ENCODE data around the gene MYO1C.
"Not testable (repeated sequence)": the region's sequence is repeated elsewhere in the genome, so short reads cannot be mapped to it uniquely, and the experiment has no call there.

Gene MYO1C

DNA sequence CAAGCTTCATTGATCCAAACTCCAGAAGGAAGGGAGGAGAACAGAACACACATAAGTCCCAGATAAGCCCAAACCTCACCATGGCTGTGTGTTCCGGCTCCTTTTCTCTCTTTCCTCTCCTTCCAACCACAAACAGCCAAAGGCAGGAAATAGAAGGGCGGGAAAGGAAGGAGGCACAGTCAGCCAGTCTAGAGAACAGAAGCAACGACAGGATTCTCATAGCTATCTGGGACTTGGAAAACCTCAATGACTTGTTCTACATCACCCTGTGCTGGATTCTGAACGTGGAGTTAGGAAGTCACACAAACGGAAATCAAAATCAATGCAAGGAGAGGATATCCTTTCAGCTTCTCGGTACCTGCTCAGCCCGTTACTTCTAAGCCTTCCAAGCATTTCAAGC lies 45.4 kb downstream of the MYO1C start:
- H3K36me3 Mint-ChIP-seq: peaks cover 13% of the 10 kb centered on the region
- no peaks in the 10 kb centered on the region for H3K9me3 Mint-ChIP-seq
- H3K27me3 Mint-ChIP-seq: no peaks in the 10 kb centered on the region
- no peak overlapping the region for H3K4me3 Mint-ChIP-seq
- no peak for ATAC-seq
- H3K4me1 Mint-ChIP-seq: peaks cover 37% of the 10 kb centered on the region
- H3K27ac Mint-ChIP-seq: no peak overlapping the region

DNA sequence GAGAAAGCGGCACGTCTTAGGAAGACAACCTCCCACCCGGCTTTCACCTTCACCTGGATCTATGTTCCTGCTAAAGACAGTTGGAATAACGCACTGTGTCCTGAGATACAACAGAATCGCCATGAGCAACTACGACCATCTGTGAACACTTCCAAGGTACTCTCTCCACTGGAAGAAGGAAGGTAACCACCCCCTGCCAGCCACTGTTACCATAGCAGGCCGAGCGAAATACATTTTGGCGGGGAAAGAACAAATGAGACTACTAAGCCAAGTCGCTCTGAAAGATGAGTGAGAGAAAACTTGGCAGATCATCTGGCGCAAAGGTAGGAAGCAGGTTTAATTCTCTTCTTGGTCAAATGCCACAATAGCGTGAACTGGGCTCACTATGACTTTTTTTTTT lies 46.3 kb downstream of the MYO1C start:
- ATAC-seq: no peak
- H3K36me3 Mint-ChIP-seq: peaks cover 11% of the 10 kb centered on the region
- H3K4me1 Mint-ChIP-seq: peaks cover 30% of the 10 kb centered on the region
- H3K4me3 Mint-ChIP-seq: no peak overlapping the region
- no peaks in the 10 kb centered on the region for H3K27me3 Mint-ChIP-seq
- H3K27ac Mint-ChIP-seq: no peak overlapping the region
- H3K9me3 Mint-ChIP-seq: no peaks in the 10 kb centered on the region

DNA sequence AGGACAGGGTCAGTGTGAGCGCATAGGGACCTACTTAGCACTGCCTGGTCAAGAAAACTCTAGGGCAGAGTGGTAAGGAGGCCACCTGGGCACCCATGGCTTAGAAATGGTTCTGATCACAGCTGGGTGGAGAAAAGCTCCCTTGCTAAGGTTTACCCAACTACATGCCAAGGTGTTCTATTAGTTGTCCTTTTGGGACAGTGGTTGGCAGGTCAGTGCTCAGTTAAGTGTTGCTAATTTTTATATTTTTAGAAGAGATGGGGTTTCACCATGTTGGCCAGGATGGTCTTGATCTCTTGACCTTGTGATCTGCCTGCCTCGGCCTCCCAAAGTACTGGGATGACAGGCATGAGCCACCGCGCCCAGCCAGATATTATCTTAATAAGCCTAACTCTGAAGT lies 46.8 kb downstream of the MYO1C start:
- not testable (repeated sequence) for H3K4me3 Mint-ChIP-seq, H3K27ac Mint-ChIP-seq, ATAC-seq, H3K27me3 Mint-ChIP-seq, H3K9me3 Mint-ChIP-seq
- Mint-ChIP-seq H3K4me1 (peaks cover 30% of the 10 kb centered on the region), H3K36me3 (peaks cover 11% of the 10 kb centered on the region)

DNA sequence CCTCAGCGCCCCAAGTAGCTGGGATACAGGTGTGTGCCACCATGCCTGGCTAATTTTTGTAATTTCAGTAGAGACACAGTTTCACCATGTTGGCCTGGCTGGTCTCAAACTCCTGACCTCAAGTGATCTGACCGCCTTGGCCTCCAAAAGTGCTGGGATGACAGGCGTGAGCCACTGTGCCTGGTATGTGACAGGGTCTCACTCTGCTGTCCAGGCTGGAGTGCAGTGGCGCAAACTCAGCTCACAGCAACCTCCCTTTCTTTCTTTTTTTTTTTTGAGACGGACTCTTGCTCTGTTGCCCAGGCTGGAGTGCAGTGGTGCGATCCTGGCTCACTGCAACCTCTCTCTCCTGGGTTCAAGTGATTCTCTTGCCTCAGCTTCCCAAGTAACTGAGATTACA lies 49.8 kb downstream of the MYO1C start:
- peaks cover 18% of the 10 kb centered on the region for H3K4me1 Mint-ChIP-seq
- H3K27ac Mint-ChIP-seq, ATAC-seq, H3K4me3 Mint-ChIP-seq, H3K36me3 Mint-ChIP-seq, H3K27me3 Mint-ChIP-seq, H3K9me3 Mint-ChIP-seq: not testable (repeated sequence)

DNA sequence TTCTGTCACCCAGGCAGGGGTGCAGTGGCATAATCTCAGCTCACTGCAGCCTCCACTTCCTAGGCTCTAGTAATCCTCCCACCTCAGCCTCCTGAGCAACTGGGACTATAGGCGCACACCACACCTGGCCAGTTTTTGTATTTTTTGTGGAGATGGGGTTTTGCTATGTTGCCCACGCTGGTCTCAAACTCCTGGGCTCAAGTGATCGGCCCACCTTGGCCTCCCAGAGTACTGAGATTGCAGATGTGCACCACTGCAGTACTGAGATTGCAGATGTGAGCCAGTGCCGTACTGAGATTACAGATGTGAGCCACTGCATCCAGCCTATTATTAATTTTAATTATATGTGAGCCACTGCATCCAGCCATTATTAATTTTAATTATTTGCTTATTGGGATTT lies 50.3 kb downstream of the MYO1C start:
- H3K9me3 Mint-ChIP-seq: no peaks in the 10 kb centered on the region
- no peak overlapping the region for H3K27ac Mint-ChIP-seq
- H3K4me3 Mint-ChIP-seq: no peak overlapping the region
- no peaks in the 10 kb centered on the region for H3K36me3 Mint-ChIP-seq
- H3K4me1 Mint-ChIP-seq: peaks cover 18% of the 10 kb centered on the region
- ATAC-seq: no peak
- H3K27me3 Mint-ChIP-seq: no peaks in the 10 kb centered on the region

DNA sequence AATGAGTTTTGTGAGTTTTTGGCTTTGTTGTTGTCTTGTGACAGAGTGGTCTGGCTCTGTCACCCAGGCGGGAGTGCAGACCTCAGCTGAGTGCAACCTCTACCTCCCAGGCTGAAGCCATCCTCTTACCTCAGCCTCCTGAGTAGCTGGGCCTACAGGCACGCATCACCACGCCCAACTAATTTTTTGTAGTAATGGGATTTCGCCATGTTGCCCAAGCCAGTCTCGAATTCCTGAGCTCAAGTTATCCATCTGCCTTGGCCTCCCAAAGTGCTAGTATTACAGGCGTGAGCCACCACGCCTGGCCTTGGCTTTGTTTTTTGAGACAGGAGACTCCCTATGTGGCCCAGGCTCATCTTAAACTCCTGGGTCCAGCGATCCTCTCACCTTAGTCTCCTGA lies 51.6 kb downstream of the MYO1C start:
- no peak for ATAC-seq
- H3K27me3 Mint-ChIP-seq: no peaks in the 10 kb centered on the region
- peaks cover 10% of the 10 kb centered on the region for H3K4me1 Mint-ChIP-seq
- peaks cover under 1% of the 10 kb centered on the region for H3K36me3 Mint-ChIP-seq
- H3K27ac Mint-ChIP-seq: no peak overlapping the region
- H3K9me3 Mint-ChIP-seq: no peaks in the 10 kb centered on the region
- H3K4me3 Mint-ChIP-seq: no peak overlapping the region

DNA sequence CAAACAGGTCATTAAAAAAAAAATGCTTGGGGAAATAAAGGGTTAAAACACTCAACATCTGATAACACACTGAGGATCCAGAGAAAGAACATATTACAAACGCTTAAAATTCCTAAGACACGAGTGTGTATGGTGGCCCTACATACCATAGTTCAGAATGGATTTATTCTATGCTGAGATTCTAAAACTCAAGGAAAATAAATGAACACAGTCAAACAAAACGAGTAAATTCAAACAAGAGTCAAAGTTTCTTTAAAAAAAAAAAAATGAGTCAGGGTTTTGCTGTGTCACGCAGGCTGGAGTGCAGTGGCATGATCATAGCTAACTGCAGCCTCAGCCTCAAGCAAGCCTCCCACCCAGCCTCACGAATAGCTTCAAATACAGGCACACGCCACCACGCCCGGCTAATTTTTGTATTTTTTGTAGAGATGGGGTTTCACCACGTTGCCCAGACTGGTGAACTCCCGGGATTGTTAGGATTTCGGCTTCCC lies 53.8 kb downstream of the MYO1C start:
- ATAC-seq: no peak
- H3K27ac Mint-ChIP-seq: no peak overlapping the region

DNA sequence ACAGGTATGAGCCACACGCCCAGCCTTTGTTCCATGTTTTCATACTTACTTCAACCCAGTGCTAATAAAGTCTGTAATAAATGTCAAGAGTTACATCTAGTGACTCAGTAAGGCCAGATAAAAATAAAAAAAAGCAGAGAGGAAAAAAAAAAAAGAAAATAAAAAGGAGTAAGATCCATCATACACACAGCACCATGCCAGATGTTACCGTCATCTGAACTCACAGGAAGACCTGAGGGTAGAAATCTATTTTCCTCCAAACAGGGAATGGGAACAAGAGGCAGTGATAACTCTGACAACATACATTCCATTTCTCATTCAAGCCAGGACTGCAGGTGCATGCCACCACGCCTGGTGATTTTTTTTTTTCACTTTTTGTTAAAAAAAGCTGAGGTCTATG lies 57.2 kb downstream of the MYO1C start:
- peaks cover 17% of the 10 kb centered on the region for H3K4me1 Mint-ChIP-seq
- H3K36me3 Mint-ChIP-seq: peaks cover 23% of the 10 kb centered on the region
- H3K4me3 Mint-ChIP-seq: no peak overlapping the region
- no peak for ATAC-seq
- no peaks in the 10 kb centered on the region for H3K9me3 Mint-ChIP-seq
- H3K27ac Mint-ChIP-seq: no peak overlapping the region
- no peaks in the 10 kb centered on the region for H3K27me3 Mint-ChIP-seq

More for the DNA sequence above, 53.8 kb downstream of the MYO1C start:
- Mint-ChIP-seq H3K36me3 (peaks cover 11% of the 10 kb centered on the region), H3K9me3 (no peaks in the 10 kb centered on the region), H3K4me3 (no peak overlapping the region), H3K27me3 (no peaks in the 10 kb centered on the region), H3K4me1 (peaks cover 6% of the 10 kb centered on the region)

DNA sequence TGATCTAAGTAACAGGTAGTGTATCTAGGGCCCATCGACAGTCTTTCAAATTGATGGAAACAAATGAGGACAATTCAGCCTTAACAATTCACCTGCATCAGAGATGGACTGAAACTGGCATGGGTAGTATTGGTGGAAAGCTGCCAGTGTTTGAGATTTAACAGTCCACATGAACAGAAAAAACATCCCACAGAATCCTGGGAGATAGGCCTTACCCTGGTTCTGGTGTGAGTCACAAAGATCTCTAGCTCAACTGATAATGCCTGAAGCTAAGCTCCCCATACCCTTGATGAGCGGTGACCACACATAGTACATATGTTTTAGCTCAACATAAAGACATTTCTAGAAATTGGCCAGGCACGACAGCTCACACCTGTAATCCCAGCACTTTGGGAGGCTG lies 58.3 kb downstream of the MYO1C start:
- peaks cover 17% of the 10 kb centered on the region for H3K4me1 Mint-ChIP-seq
- no peaks in the 10 kb centered on the region for H3K9me3 Mint-ChIP-seq
- no peaks in the 10 kb centered on the region for H3K27me3 Mint-ChIP-seq
- no peak overlapping the region for H3K4me3 Mint-ChIP-seq
- peaks cover 28% of the 10 kb centered on the region for H3K36me3 Mint-ChIP-seq
- ATAC-seq: no peak
- no peak overlapping the region for H3K27ac Mint-ChIP-seq

DNA sequence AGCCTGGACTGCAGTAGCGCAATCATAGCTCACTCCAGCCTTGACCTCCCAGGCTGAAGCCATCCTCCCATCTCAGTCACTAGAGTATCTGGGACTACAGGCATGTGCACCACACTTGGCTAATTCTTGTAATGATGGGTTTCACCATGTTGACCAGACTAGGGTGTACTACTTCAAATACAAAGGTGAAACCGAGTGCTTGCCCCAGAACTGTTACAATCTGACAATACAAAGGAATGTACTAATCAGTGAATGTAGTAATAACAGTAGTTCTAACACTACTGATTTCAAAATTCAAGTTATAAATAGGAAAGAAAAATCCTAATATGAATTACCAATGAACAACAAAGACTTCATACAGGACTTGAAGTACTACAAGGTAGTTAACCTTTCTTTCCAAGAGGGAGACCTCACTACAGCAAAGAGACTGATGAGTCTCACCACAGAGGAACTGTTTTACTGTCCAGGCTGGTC lies 60.8 kb downstream of the MYO1C start:
- H3K27ac Mint-ChIP-seq: no peak overlapping the region
- H3K27me3 Mint-ChIP-seq: no peaks in the 10 kb centered on the region
- H3K36me3 Mint-ChIP-seq: peaks cover 30% of the 10 kb centered on the region
- no peak overlapping the region for H3K4me3 Mint-ChIP-seq
- ATAC-seq: no peak
- no peaks in the 10 kb centered on the region for H3K9me3 Mint-ChIP-seq
- H3K4me1 Mint-ChIP-seq: peaks cover 22% of the 10 kb centered on the region

DNA sequence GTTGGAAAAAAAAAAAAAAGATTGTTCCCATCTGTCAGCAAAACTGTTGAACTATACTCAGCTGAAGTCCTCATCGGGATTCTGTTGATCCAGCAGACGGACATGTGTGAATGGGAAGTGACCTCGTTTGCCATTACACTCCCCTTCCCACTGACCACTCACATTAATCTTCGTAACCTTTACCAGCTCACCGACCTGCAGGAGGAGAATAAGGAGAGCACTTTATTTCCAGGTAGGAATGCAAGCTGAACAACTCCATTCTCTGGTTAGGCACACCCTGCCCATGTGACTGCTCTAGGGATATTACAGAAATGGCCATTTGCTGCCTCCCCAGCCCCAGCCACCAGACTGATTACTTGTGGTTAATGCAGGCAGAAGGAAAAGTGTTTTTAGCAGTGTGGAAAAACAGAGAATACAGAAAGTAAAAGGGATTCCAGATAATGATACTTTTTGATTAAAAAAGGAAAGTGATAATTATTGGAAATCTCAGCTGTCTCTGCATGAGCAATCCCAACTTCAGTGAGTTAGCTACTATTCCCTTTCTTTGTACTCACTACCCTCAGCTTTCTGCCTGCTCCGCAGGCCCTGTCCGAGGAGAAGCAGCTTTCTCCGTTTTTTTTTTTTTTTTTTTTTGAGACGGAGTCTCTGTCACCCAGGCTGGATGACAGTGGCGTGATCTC lies 68.9 kb downstream of the MYO1C start:
- ATAC-seq: no peak
- Mint-ChIP-seq H3K27ac (no peak overlapping the region), H3K4me1 (peaks cover 15% of the 10 kb centered on the region), H3K9me3 (no peaks in the 10 kb centered on the region), H3K27me3 (no peaks in the 10 kb centered on the region), H3K36me3 (peaks cover 35% of the 10 kb centered on the region), H3K4me3 (no peak overlapping the region)

DNA sequence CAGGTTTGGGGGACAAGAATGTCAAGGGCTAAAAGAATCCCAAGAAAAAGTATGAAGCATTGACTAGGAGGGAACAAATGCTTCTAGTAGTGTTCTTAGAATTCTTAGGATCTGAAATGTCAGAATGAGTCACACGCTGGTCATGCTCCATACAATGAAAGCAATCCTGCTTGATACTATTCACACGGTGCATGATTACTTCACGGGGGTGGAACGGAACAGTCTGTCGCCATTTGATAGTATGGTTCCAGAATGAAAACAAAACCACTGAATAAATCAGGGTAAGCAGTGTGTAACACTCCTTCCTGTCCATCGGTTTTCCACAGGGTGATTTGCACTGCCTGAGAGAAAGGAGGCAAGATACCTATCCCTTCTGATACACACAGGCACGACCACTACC lies 69.6 kb downstream of the MYO1C start:
- Mint-ChIP-seq H3K36me3 (peaks cover 38% of the 10 kb centered on the region), H3K4me3 (no peak overlapping the region), H3K9me3 (no peaks in the 10 kb centered on the region), H3K27me3 (no peaks in the 10 kb centered on the region), H3K27ac (no peak overlapping the region), H3K4me1 (peaks cover 10% of the 10 kb centered on the region)
- ATAC-seq: no peak

DNA sequence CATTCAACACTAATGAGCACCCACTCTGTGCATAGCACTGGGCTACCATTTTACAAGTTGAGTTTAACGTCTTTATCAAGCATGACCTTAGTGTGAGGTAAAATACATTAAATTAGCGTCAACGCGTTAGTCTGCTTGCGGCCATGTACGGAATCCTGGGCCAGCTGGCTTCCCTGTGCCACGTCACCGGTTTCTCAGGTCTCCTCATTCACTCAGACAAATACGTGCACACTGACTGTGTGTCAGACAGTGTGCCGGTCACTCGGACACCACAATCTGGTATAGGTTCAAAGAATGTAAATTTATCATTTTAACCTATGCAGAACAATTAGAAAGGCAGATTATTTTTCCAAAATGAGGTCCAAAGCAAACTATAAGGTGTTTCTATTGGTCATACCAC lies 71.0 kb downstream of the MYO1C start:
- Mint-ChIP-seq H3K27me3 (no peaks in the 10 kb centered on the region), H3K9me3 (no peaks in the 10 kb centered on the region), H3K27ac (no peak overlapping the region), H3K4me1 (peaks cover 10% of the 10 kb centered on the region), H3K4me3 (no peak overlapping the region), H3K36me3 (peaks cover 41% of the 10 kb centered on the region)
- ATAC-seq: no peak

DNA sequence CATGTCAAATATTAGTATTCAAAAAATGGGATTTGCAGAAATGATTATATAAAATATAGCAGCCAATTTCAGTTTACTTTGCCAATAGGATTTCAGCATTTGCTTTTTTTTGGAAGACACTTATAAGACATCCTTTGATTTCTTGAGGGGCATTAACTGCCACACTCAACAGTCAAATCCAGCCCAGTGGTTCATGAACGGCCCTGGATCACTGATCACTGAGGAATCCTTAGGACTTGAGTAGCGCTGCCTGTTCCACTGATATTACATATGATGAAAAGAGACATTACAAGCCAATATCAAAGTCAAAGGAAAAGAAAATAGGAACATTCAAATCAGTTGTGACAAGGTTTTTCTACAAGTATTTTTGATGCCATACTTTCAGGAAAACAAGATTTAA lies 71.5 kb downstream of the MYO1C start:
- Mint-ChIP-seq H3K9me3 (no peaks in the 10 kb centered on the region), H3K27ac (no peak overlapping the region), H3K4me3 (no peak overlapping the region), H3K36me3 (peaks cover 40% of the 10 kb centered on the region), H3K4me1 (peaks cover 8% of the 10 kb centered on the region), H3K27me3 (no peaks in the 10 kb centered on the region)
- no peak for ATAC-seq

DNA sequence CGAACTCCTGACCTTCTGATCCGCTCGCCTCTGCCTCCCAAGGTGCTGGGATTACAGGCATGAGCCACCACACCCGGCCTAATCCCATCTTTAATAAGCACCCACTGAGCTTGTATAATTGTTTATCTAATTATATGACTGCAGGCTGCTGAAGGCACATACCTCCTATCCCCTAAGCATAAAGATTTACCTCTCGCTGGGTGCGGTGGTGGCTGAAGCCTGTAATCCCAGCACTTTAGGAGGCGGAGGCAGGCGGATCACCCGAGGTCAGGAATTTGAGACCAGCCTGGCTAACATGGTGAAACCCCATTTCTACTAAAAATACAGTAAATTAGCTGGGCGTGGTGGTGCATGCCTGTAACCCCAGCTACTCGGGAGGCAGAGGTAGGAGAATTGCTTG lies 72.3 kb downstream of the MYO1C start:
- Mint-ChIP-seq H3K4me3 (no peak overlapping the region), H3K9me3 (no peaks in the 10 kb centered on the region), H3K27me3 (no peaks in the 10 kb centered on the region), H3K4me1 (peaks cover 4% of the 10 kb centered on the region), H3K27ac (no peak overlapping the region), H3K36me3 (peaks cover 32% of the 10 kb centered on the region)
- ATAC-seq: no peak

DNA sequence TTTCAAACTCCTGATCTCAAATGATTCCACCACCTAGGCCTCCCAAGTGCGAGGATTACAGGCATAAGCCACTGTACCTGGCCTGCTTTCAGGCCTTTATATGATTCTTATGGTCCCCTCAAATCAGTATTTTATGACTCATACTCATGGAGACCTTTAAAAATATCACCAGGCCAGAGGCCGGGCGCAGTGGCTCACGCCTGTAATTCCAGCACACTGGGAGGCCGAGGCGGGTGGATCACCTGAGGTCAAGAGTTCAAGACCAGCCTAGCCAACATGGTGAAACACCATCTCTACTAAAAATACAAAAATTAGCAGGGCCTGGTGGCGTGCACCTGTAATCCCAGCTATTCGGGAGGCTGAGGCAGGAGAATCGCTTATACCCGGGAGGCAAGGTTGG lies 74.0 kb downstream of the MYO1C start:
- H3K36me3 Mint-ChIP-seq: peaks cover 28% of the 10 kb centered on the region
- H3K27ac Mint-ChIP-seq, H3K27me3 Mint-ChIP-seq, H3K9me3 Mint-ChIP-seq, H3K4me3 Mint-ChIP-seq, ATAC-seq, H3K4me1 Mint-ChIP-seq: not testable (repeated sequence)

Measured in stimulated activated memory B cell treated with anti-CD40 and anti-IgM and Interleukin-4, amounts not matched to agents 10 μg/mL and 1 μg/mL and 100 μg/mL, for 72 hours (primary cell).